ENCODE results near the gene JAGN1.
"Not testable (repeated sequence)": the region's sequence is repeated elsewhere in the genome, so short reads cannot be mapped to it uniquely, and the experiment has no call there.

JAGN1 gene

GRCh38 chr3:9890249-9891071 lies at the start of gene JAGN1:
TSS of gene JAGN1 (plus strand) at chr3:9890610. CDS start at chr3:9890723, 113 bp downstream.
- no peak for FAIRE-seq

- no peak for FAIRE-seq
Measured at GRCh38 chr3:9841015-9841414, 49.4 kb upstream of the JAGN1 start.

- FAIRE-seq, result no peak
Measured at GRCh38 chr3:9843715-9844438, 46.5 kb upstream of the JAGN1 start, which contains the start of gene RPUSD3. TSS of gene RPUSD3 (minus strand) at chr3:9844008. CDS start at chr3:9843990, 18 bp downstream.

- no peak for FAIRE-seq
Measured at GRCh38 chr3:9846231-9846630, 44.2 kb upstream of the JAGN1 start.

GRCh38 chr3:9846931-9847488 lies 43.4 kb upstream of the JAGN1 start:
- FAIRE-seq, result no peak

- not testable (repeated sequence) for FAIRE-seq
Measured at GRCh38 chr3:9847870-9848269, 42.5 kb upstream of the JAGN1 start.

GRCh38 chr3:9848860-9849259 lies 41.5 kb upstream of the JAGN1 start:
- FAIRE-seq, result not testable (repeated sequence)

GRCh38 chr3:9851383-9851782 lies 39.0 kb upstream of the JAGN1 start:
- FAIRE-seq, result not testable (repeated sequence)

- not testable (repeated sequence) for FAIRE-seq
Measured at GRCh38 chr3:9851926-9852325, 38.5 kb upstream of the JAGN1 start.

GRCh38 chr3:9852528-9852927 lies 37.9 kb upstream of the JAGN1 start:
- FAIRE-seq, result no peak

- not testable (repeated sequence) for FAIRE-seq
Measured at GRCh38 chr3:9854291-9854940, 36.0 kb upstream of the JAGN1 start.

- FAIRE-seq, result no peak
Measured at GRCh38 chr3:9855594-9855993, 34.8 kb upstream of the JAGN1 start.

- no peak for FAIRE-seq
Measured at GRCh38 chr3:9859530-9860025, 30.8 kb upstream of the JAGN1 start.

GRCh38 chr3:9861201-9861600 lies 29.2 kb upstream of the JAGN1 start:
- FAIRE-seq, result no peak

GRCh38 chr3:9861626-9862130 lies 28.7 kb upstream of the JAGN1 start:
- FAIRE-seq, result no peak

- FAIRE-seq, result no peak
Measured at GRCh38 chr3:9862391-9863057, 27.9 kb upstream of the JAGN1 start.

GRCh38 chr3:9863058-9863772 lies 27.2 kb upstream of the JAGN1 start:
- no peak for FAIRE-seq

GRCh38 chr3:9864200-9864927 lies 26.0 kb upstream of the JAGN1 start:
- no peak for FAIRE-seq

GRCh38 chr3:9865125-9865637 lies 25.2 kb upstream of the JAGN1 start:
- not testable (repeated sequence) for FAIRE-seq

GRCh38 chr3:9866639-9867038 lies 23.8 kb upstream of the JAGN1 start:
- no peak for FAIRE-seq
